GM23248 (cell line): Measurements from ENCODE around the gene B3GNT4.

Source experiments
- EZH2 ChIP-seq: fragments of 200-600 bp; sonication (generic); IDR thresholded peaks from 2 replicates; pipeline ENCODE4 v1.6.1; 2018; ENCODE audit warnings: antibody characterized with exemption, mild to moderate bottlenecking; ENCODE audit not compliant: insufficient read depth, poor library complexity, severe bottlenecking
- EZH2phosphoT487 ChIP-seq: fragments of 200-600 bp; sonication (generic); IDR thresholded peaks from 2 replicates; pipeline ENCODE4 v1.6.1; 2018; ENCODE audit warnings: antibody characterized with exemption, moderate library complexity, mild to moderate bottlenecking, low read depth; ENCODE audit not compliant: insufficient read depth

DNA sequence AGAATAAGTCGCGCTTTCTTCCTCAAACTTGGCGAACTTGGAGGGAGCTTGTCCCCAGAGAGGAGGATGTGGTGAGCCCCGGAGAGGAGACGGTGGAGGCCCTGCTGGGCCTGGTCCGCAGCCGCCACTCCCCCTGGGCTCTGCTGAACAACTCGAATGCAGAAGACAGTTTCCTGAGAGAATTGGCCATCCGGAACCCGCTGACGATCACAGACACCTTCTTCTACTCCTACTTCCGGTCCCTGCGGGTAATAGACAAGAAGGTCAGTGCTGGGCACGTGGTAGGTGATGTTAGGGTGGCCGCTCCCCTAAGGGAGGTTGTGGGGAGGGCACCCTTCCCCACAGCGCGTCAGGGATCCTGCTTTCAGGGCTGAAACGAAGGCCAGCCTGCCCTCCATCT, 19.0 kb upstream of the B3GNT4 start:
- no peak for TF ChIP-seq EZH2
- TF ChIP-seq EZH2phosphoT487: no peak
